HG03457 (cell line): Measurements from ENCODE around the gene TRIM44.
"Not testable (repeated sequence)": the region's sequence is repeated elsewhere in the genome, so short reads cannot be mapped to it uniquely, and the experiment has no call there.

Source experiments
- ATAC-seq: cut with Tn5 transposase; IDR thresholded peaks from one replicate; pipeline ENCODE4 v1.9.1; 2021; ENCODE audit warnings: moderate number of reproducible peaks; ENCODE audit not compliant: unreplicated experiment

TRIM44 gene

GRCh38 chr11:35714882-35715627 is 52.5 kb downstream of the TRIM44 start:
- ATAC-seq = peak; percentile 78

- ATAC-seq = not testable (repeated sequence)
These were observed 53.1 kb downstream of the TRIM44 start for GRCh38 chr11:35715677-35716076.

GRCh38 chr11:35717043-35717442 is 54.5 kb downstream of the TRIM44 start:
- ATAC-seq = no peak

- ATAC-seq = no peak
These were observed 54.9 kb downstream of the TRIM44 start for GRCh38 chr11:35717520-35717919.

GRCh38 chr11:35721651-35722282 is 59.2 kb downstream of the TRIM44 start:
- ATAC-seq = no peak

- no peak for ATAC-seq
These were observed 60.1 kb downstream of the TRIM44 start for GRCh38 chr11:35722641-35723040.

GRCh38 chr11:35723493-35723892 is 60.9 kb downstream of the TRIM44 start:
- ATAC-seq = no peak

GRCh38 chr11:35723913-35724312 is 61.3 kb downstream of the TRIM44 start:
- peak; percentile 68 for ATAC-seq

- ATAC-seq = no peak
These were observed 63.3 kb downstream of the TRIM44 start for GRCh38 chr11:35725885-35726284.

- no peak for ATAC-seq
These were observed 64.6 kb downstream of the TRIM44 start for GRCh38 chr11:35727140-35727539.

- ATAC-seq = no peak
These were observed 67.7 kb downstream of the TRIM44 start for GRCh38 chr11:35730254-35730653.

GRCh38 chr11:35734669-35735410 is 72.3 kb downstream of the TRIM44 start:
- no peak for ATAC-seq

- ATAC-seq = no peak
These were observed 72.8 kb downstream of the TRIM44 start for GRCh38 chr11:35735411-35735810.

- no peak for ATAC-seq
These were observed 73.3 kb downstream of the TRIM44 start for GRCh38 chr11:35735903-35736302.

- no peak for ATAC-seq
These were observed 74.4 kb downstream of the TRIM44 start for GRCh38 chr11:35736952-35737351.

GRCh38 chr11:35740061-35740799 is 77.7 kb downstream of the TRIM44 start:
- no peak for ATAC-seq

GRCh38 chr11:35742707-35743454 is 80.3 kb downstream of the TRIM44 start:
- no peak for ATAC-seq

GRCh38 chr11:35746356-35747153 is 84.0 kb downstream of the TRIM44 start:
- ATAC-seq = no peak

GRCh38 chr11:35747668-35748067 is 85.1 kb downstream of the TRIM44 start:
- ATAC-seq = no peak

GRCh38 chr11:35748644-35749043 is 86.1 kb downstream of the TRIM44 start:
- ATAC-seq = no peak
